Urothelium cell line (cell line): Measurements from ENCODE around the gene SPAG16.

Experiments used
- DNase-seq: peaks from one replicate; pipeline ENCODE4 v3.0.0; 2011; ENCODE audit warnings: low spot score, mixed read lengths
- FAIRE-seq: peaks from 2 replicates; lab custom pipeline; 2011; peaks lifted over from hg19 to GRCh38; lab: Jason Lieb, UNC

Gene SPAG16

GRCh38 chr2:213789940-213790339 lies 505.7 kb downstream of the SPAG16 start:
- DNase-seq (no peak), FAIRE-seq (no peak)

GRCh38 chr2:213792045-213792444 lies 507.8 kb downstream of the SPAG16 start:
- no peak for FAIRE-seq
- DNase-seq, result no peak

- DNase-seq (no peak), FAIRE-seq (no peak)
These were observed 522.0 kb downstream of the SPAG16 start for GRCh38 chr2:213806125-213806726.

GRCh38 chr2:213816583-213816982 lies 532.3 kb downstream of the SPAG16 start:
- DNase-seq, result no peak
- no peak for FAIRE-seq

GRCh38 chr2:213818436-213818835 lies 534.2 kb downstream of the SPAG16 start:
- FAIRE-seq (no peak), DNase-seq (no peak)

- no peak for FAIRE-seq
- DNase-seq, result peak; percentile 33
These were observed 550.1 kb downstream of the SPAG16 start for GRCh38 chr2:213834331-213834730.

GRCh38 chr2:213834746-213835145 lies 550.5 kb downstream of the SPAG16 start:
- FAIRE-seq, result no peak
- no peak for DNase-seq

- FAIRE-seq (no peak), DNase-seq (no peak)
These were observed 562.6 kb downstream of the SPAG16 start for GRCh38 chr2:213846856-213847255.

GRCh38 chr2:213847316-213847715 lies 563.1 kb downstream of the SPAG16 start:
- FAIRE-seq (no peak), DNase-seq (no peak)

GRCh38 chr2:213848631-213849030 lies 564.4 kb downstream of the SPAG16 start:
- FAIRE-seq, result no peak
- no peak for DNase-seq

- FAIRE-seq, result no peak
These were observed 577.4 kb downstream of the SPAG16 start for GRCh38 chr2:213861638-213862037.

GRCh38 chr2:213862407-213863076 lies 578.3 kb downstream of the SPAG16 start:
- DNase-seq (no peak), FAIRE-seq (no peak)

More at GRCh38 chr2:213861638-213862037, 577.4 kb downstream of the SPAG16 start:
- no peak for DNase-seq

- FAIRE-seq (no peak), DNase-seq (no peak)
These were observed 579.3 kb downstream of the SPAG16 start for GRCh38 chr2:213863541-213863940.

GRCh38 chr2:213868526-213868925 lies 584.3 kb downstream of the SPAG16 start:
- FAIRE-seq, result no peak
- no peak for DNase-seq

GRCh38 chr2:213885485-213885884 lies 601.2 kb downstream of the SPAG16 start:
- DNase-seq (no peak), FAIRE-seq (no peak)

GRCh38 chr2:213914510-213914909 lies 630.2 kb downstream of the SPAG16 start:
- DNase-seq (no peak), FAIRE-seq (no peak)

GRCh38 chr2:213920014-213920413 lies 635.8 kb downstream of the SPAG16 start:
- DNase-seq (no peak), FAIRE-seq (no peak)

GRCh38 chr2:213923543-213923942 lies 639.3 kb downstream of the SPAG16 start:
- no peak for FAIRE-seq
- no peak for DNase-seq

- DNase-seq, result no peak
- FAIRE-seq, result no peak
These were observed 650.3 kb downstream of the SPAG16 start for GRCh38 chr2:213934560-213934959.

- FAIRE-seq (no peak), DNase-seq (no peak)
These were observed 673.8 kb downstream of the SPAG16 start for GRCh38 chr2:213958086-213958485.

GRCh38 chr2:213959589-213959988 lies 675.3 kb downstream of the SPAG16 start:
- DNase-seq (no peak), FAIRE-seq (no peak)

GRCh38 chr2:213971536-213971935 lies 687.3 kb downstream of the SPAG16 start:
- FAIRE-seq, result no peak
- DNase-seq, result no peak

- no peak for FAIRE-seq
- DNase-seq, result no peak
These were observed 696.6 kb downstream of the SPAG16 start for GRCh38 chr2:213980883-213981282.
